OCI-LY3 (cell line): ENCODE data around the gene NANS.

Experiments
- CTCF ChIP-seq: fragments of 200-600, 300-600 bp; sonication (generic); IDR thresholded peaks from 2 replicates; pipeline ENCODE4 v1.5.1; 2014; ENCODE audit warnings: antibody characterized with exemption, low read length, low read depth
- EZH2phosphoT487 ChIP-seq: fragments of 200-600 bp; shearing (Covaris generic); IDR thresholded peaks from 2 replicates; pipeline ENCODE4 v1.6.1; 2018; ENCODE audit warnings: antibody characterized with exemption, mixed run types, low read depth

GRCh38 chr9:98084396-98084795, 27.9 kb downstream of the NANS start:
- no peak for TF ChIP-seq CTCF
- no peak for TF ChIP-seq EZH2phosphoT487
